ENCODE results near the gene BCL11A.

GRCh38 chr2:60567919-60568768, 14.7 kb upstream of the BCL11A start:
- no peak for TF ChIP-seq CTCF (IDR thresholded peaks at IDR 0.05; ENCODE audit: insufficient read depth, low read depth, low read length)
- no peak for TF ChIP-seq EZH2 (IDR thresholded peaks at IDR 0.05; ENCODE audit: insufficient read depth, low read length)
